Caco-2 (cell line): ENCODE results near the gene CACNG4. TPM values are rescaled to one million over a fixed set of nuclear protein-coding genes. Genes with fewer than 3 reads are reported as not detected.

ENCODE experiments used
- BruUV-seq: library from RNA; stranded (reverse); fragments of 400-500 nt; replicated peaks from 2 replicates; lab custom pipeline; 2021; lab: Mats Ljungman, UMichigan
- CTCF ChIA-PET: fragments of 300-600 bp; sonication (Branson Sonifier 250); formaldehyde crosslinking; loops from one replicate; lab custom pipeline; 2022; ENCODE audit warnings: antibody characterized with exemption; lab: Charles Lee
- POLR2A ChIA-PET: fragments of 300-600 bp; sonication (Branson Sonifier 250); formaldehyde crosslinking; loops from one replicate; lab custom pipeline; 2022; ENCODE audit warnings: antibody characterized with exemption; lab: Charles Lee
- DNase-seq, 2 experiments: peaks; one replicate each; pipeline versions ENCODE4 v3.0.0 to v3.0.0-alpha.2; 2020 to 2022
- H3K27me3 ChIP-seq: replicated peaks from 2 replicates; pipeline ENCODE4 v1.6.0; 2011; ENCODE audit warnings: low read length; ENCODE audit not compliant: control insufficient read depth, insufficient read depth
- H3K36me3 ChIP-seq: 2 replicates; pipeline ENCODE4 v1.5.1; 2011; ENCODE audit warnings: low read length; ENCODE audit not compliant: control insufficient read depth, insufficient read depth
- H3K4me1 ChIP-seq: fragments of 250-450 bp; sonication (Bioruptor Pico); 2 replicates; pipeline ENCODE4 v1.5.1; 2020; ENCODE audit warnings: mild to moderate bottlenecking
- H3K4me3 ChIP-seq: 2 replicates; pipeline ENCODE4 v1.5.1; 2011; ENCODE audit warnings: low read depth, mild to moderate bottlenecking, control low read depth, low read length
- H3K9me3 ChIP-seq: fragments of 250-450 bp; sonication (Bioruptor Pico); 2 replicates; pipeline ENCODE4 v1.5.1; 2020; ENCODE audit warnings: mild to moderate bottlenecking, moderate library complexity
- H3K27ac Mint-ChIP-seq: one replicate; pipeline ENCODE4 v1.8.0; 2022; ENCODE audit warnings: mixed read lengths; ENCODE audit not compliant: unreplicated experiment
- H3K27me3 Mint-ChIP-seq: one replicate; pipeline ENCODE4 v1.8.0; 2022; ENCODE audit warnings: mixed read lengths; ENCODE audit not compliant: insufficient read depth, unreplicated experiment
- H3K36me3 Mint-ChIP-seq: one replicate; pipeline ENCODE4 v1.8.0; 2022; ENCODE audit warnings: mild to moderate bottlenecking, mixed read lengths; ENCODE audit not compliant: insufficient read depth, unreplicated experiment
- H3K4me1 Mint-ChIP-seq: one replicate; pipeline ENCODE4 v1.8.0; 2022; ENCODE audit warnings: low read depth, mixed read lengths; ENCODE audit not compliant: unreplicated experiment
- H3K4me3 Mint-ChIP-seq: one replicate; pipeline ENCODE4 v1.8.0; 2022; ENCODE audit warnings: mild to moderate bottlenecking, moderate library complexity, mixed read lengths; ENCODE audit not compliant: unreplicated experiment
- H3K9me3 Mint-ChIP-seq: one replicate; pipeline ENCODE4 v1.8.0; 2022; ENCODE audit warnings: mixed read lengths; ENCODE audit not compliant: unreplicated experiment
- intact Hi-C: fragments of 100-400 bp; cut with micrococcal nuclease; formaldehyde crosslinking; loops from one replicate; pipeline ENCODE4 v1.10.0; 2022; ENCODE audit not compliant: unreplicated experiment
- total RNA-seq: library from RNA; stranded (reverse); gene quantifications from 2 replicates; pipeline ENCODE4 v1.2.3, GENCODE V29; 2022
- TF ChIP-seq, protein P1 (sequence below), 2 experiments: fragments of 200-600 bp in 1 of 2; IDR thresholded peaks; 1 replicate in 1 of 2; 2 replicates in 1 of 2; pipeline versions ENCODE4 v1.5.1 to v1.8.0; 2011 to 2022; ENCODE audit warnings: antibody characterized with exemption in 1 of 2, control low read depth in 1 of 2, inconsistent platforms in 1 of 2, low read depth in 1 of 2, low read length in 1 of 2, mild to moderate bottlenecking in 1 of 2, moderate library complexity in 1 of 2; ENCODE audit not compliant: insufficient read depth in 1 of 2, severe bottlenecking in 1 of 2, unreplicated experiment in 1 of 2

The CACNG4 gene
- total RNA-seq, 1 experiment from 2014 or later: 12.8 TPM

DNA sequence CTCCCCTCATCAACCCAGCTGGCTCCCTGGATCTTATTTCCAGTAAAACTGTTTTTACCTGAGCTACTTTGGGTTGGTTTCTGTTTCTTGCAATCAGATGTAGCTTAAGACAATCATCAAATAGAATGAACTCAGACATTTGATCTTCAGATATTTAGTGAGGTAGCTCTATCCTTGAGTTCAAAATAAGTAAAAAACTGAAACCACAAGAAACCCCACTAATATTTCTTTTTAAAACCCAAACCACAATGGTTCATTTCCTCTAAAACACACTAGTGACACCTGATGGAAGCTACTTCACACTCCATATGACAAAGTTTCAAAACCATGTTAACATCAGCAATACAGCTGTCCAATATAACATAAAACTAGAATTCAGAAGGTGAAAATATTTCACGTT, 117.6 kb downstream of the CACNG4 start:
- CTCF ChIA-PET: interaction anchor here (0.7 to 1.1 kb wide), 3 partner anchors 107 to 167 kb away, joined by 3 to 5 read pairs (median 3); no protein-coding TSS in a partner anchor
- H3K27me3 Mint-ChIP-seq: no peaks in the 10 kb centered on the region
- H3K9me3 ChIP-seq: no peaks in the 10 kb centered on the region
- H3K4me1 Mint-ChIP-seq: peaks cover 7% of the 10 kb centered on the region
- POLR2A ChIA-PET: no interaction called here
- H3K27me3 ChIP-seq: no peaks in the 10 kb centered on the region
- no peaks in the 10 kb centered on the region for H3K9me3 Mint-ChIP-seq
- BruUV-seq: no TSS peak
- no peak overlapping the region for H3K4me3 Mint-ChIP-seq
- H3K36me3 Mint-ChIP-seq: peaks cover 44% of the 10 kb centered on the region
- H3K4me3 ChIP-seq: no peak overlapping the region
- intact Hi-C loops: loop anchor here (10.0 kb wide), 1 partner anchor 367 kb away; no protein-coding TSS in a partner anchor
- TF ChIP-seq, protein P1, sequence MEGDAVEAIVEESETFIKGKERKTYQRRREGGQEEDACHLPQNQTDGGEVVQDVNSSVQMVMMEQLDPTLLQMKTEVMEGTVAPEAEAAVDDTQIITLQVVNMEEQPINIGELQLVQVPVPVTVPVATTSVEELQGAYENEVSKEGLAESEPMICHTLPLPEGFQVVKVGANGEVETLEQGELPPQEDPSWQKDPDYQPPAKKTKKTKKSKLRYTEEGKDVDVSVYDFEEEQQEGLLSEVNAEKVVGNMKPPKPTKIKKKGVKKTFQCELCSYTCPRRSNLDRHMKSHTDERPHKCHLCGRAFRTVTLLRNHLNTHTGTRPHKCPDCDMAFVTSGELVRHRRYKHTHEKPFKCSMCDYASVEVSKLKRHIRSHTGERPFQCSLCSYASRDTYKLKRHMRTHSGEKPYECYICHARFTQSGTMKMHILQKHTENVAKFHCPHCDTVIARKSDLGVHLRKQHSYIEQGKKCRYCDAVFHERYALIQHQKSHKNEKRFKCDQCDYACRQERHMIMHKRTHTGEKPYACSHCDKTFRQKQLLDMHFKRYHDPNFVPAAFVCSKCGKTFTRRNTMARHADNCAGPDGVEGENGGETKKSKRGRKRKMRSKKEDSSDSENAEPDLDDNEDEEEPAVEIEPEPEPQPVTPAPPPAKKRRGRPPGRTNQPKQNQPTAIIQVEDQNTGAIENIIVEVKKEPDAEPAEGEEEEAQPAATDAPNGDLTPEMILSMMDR (IDR thresholded peaks at IDR 0.05; ENCODE audit: insufficient read depth in 1 of 2, low read depth in 1 of 2, low read length in 1 of 2, severe bottlenecking in 1 of 2, unreplicated experiment in 1 of 2): peak in 1 of 2 experiments; percentile 14
- peaks cover 1% of the 10 kb centered on the region; the same call in 1 of the 2 replicates for H3K4me1 ChIP-seq
- peaks cover 2% of the 10 kb centered on the region; the same call in 1 of the 2 replicates for H3K36me3 ChIP-seq
- DNase-seq: no peak
- no peak overlapping the region for H3K27ac Mint-ChIP-seq

Other genes starting within 250 kb of the CACNG4 start
- gene CACNG5, start 129.6 kb upstream of the CACNG4 start, total RNA-seq: not detected in 2 replicates
- not detected in 2 replicates for gene CACNG1, start 79.8 kb downstream of the CACNG4 start, total RNA-seq